Adrenal gland (tissue), 5 donors: Measurements from ENCODE around the gene PURB.

ENCODE experiments used
- CTCF ChIP-seq, 6 experiments: fragments of 450-650 bp in 4 of 6; fragments of 200-600 bp in 2 of 6; sonication (generic) in 1 of 6; IDR thresholded peaks; 1 replicate in 5 of 6; 2 replicates in 1 of 6; pipeline versions ENCODE4 v1.5.1 to v1.8.0; 2016 to 2021; ENCODE audit warnings: antibody characterized with exemption in 6 of 6, mild to moderate bottlenecking in 2 of 6, moderate library complexity in 1 of 6
- POLR2A ChIP-seq, 2 donors: fragments of 450-650 bp; IDR thresholded peaks; one replicate each; pipeline ENCODE4 v1.6.1; 2017; ENCODE audit warnings: antibody characterized with exemption in 2 of 2, mild to moderate bottlenecking in 2 of 2, moderate library complexity in 1 of 2
- donor health status: DM: no; HTN: no; CAD: no.

DNA sequence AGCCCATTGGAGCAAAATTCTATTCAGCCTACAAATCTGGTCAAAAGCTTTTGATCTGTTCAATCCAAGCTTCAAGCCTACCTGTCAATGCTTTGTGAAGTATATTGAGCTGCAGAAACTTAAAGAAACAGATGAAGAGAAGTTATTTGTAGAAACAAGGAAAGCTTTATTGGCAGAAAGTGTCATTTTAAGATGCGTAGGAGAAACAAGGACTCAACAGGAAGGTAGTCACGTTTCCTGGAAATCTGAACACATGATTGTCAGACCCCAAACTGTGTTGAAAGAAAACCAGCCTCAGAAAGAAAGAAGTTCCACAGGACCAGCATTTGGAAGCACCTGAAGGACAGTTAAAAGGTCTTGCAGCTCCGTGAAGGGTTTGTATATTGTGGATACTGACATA, 34.8 kb upstream of the PURB start:
- no peak for TF ChIP-seq CTCF (IDR thresholded peaks at IDR 0.05)
- no peak for TF ChIP-seq POLR2A (IDR thresholded peaks at IDR 0.05)
